Activated CD4-positive, alpha-beta memory T cell treated with anti-CD3 and anti-CD28 coated beads, Interleukin-2, amount 10 ng/mL, durations not matched to agents 7 days and 5 days (primary cell): Measurements from ENCODE around the gene IGFBP2. TPM values are rescaled to one million over a fixed set of nuclear protein-coding genes. Genes with fewer than 3 reads are reported as not detected.
A peak's percentile ranks its signal among the peaks of the same experiment; 100 is the strongest.

Source experiments
- CTCF ChIA-PET: fragments of 350-600 bp; sonication (Branson Sonifier 250); formaldehyde crosslinking; loops from one replicate; lab custom pipeline; 2021; ENCODE audit warnings: antibody characterized with exemption, inconsistent platforms; lab: Charles Lee
- POLR2A ChIA-PET: fragments of 350-600 bp; sonication (Branson Sonifier 250); formaldehyde crosslinking; loops from one replicate; lab custom pipeline; 2021; ENCODE audit warnings: antibody characterized with exemption; lab: Charles Lee
- DNase-seq: peaks from one replicate; pipeline ENCODE4 v3.0.0-alpha.2; 2020
- H3K27ac Mint-ChIP-seq: one replicate; pipeline ENCODE4 v1.8.0; 2021; ENCODE audit warnings: mild to moderate bottlenecking, mixed read lengths
- H3K27me3 Mint-ChIP-seq: one replicate; pipeline ENCODE4 v1.8.0; 2021; ENCODE audit warnings: mixed read lengths
- H3K36me3 Mint-ChIP-seq: one replicate; pipeline ENCODE4 v1.8.0; 2021; ENCODE audit warnings: low read depth, mixed read lengths
- H3K4me1 Mint-ChIP-seq: one replicate; pipeline ENCODE4 v1.8.0; 2021; ENCODE audit warnings: mixed read lengths
- H3K4me3 Mint-ChIP-seq: one replicate; pipeline ENCODE4 v1.8.0; 2021; ENCODE audit warnings: mild to moderate bottlenecking, mixed read lengths
- H3K9me3 Mint-ChIP-seq: one replicate; pipeline ENCODE4 v1.8.0; 2021; ENCODE audit warnings: mixed read lengths
- total RNA-seq, 2 experiments: library from RNA; stranded (reverse); gene quantifications; one replicate each; pipeline ENCODE4 v1.2.3, GENCODE V29; 2021

Gene IGFBP2
- total RNA-seq, 2 experiments from 2014 or later = 0.83 to 1.2 TPM

DNA sequence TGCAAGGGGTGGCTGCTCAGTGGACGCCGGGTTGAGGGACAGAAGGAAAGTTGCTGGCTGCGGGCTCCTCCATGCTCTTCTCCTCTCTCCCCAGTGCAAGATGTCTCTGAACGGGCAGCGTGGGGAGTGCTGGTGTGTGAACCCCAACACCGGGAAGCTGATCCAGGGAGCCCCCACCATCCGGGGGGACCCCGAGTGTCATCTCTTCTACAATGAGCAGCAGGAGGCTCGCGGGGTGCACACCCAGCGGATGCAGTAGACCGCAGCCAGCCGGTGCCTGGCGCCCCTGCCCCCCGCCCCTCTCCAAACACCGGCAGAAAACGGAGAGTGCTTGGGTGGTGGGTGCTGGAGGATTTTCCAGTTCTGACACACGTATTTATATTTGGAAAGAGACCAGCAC lies 30.6 kb downstream of the IGFBP2 start:
- CTCF ChIA-PET = interaction anchor here (1.0 to 2.8 kb wide), 2 partner anchors 22 to 145 kb away, joined by 5 to 26 read pairs; no protein-coding TSS in a partner anchor
- no peak for DNase-seq
- Mint-ChIP-seq H3K27me3 (peaks cover 3% of the 10 kb centered on the region), H3K36me3 (no peaks in the 10 kb centered on the region), H3K27ac (no peak overlapping the region), H3K4me1 (no peaks in the 10 kb centered on the region), H3K4me3 (no peak overlapping the region), H3K9me3 (no peaks in the 10 kb centered on the region)
- POLR2A ChIA-PET = no interaction called here

DNA sequence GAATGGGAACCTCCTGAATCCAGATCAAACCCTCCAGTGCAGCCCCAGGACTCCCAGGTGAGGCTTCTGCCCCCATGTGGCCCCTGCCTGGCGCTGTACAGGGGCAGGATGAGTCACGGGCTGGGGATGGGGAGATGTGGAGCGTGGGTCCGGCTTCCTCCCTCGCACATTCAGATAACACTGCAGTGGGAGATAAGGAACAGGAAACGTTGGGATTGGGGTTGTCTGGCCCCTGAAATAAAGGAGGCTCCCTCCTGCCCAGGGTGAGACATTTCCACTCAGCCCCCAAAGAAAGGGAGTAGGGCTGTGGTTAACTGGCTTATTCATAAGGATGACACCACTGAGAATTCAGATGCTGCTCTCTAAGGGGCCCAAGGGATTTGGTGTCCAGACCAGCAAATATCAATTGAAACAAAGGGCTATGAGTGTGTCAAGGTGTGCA lies 31.4 kb downstream of the IGFBP2 start:
- no peak overlapping the region for H3K4me3 Mint-ChIP-seq
- peaks cover 6% of the 10 kb centered on the region for H3K27me3 Mint-ChIP-seq
- DNase-seq = no peak
- H3K9me3 Mint-ChIP-seq = no peaks in the 10 kb centered on the region
- H3K36me3 Mint-ChIP-seq = no peaks in the 10 kb centered on the region
- H3K27ac Mint-ChIP-seq = no peak overlapping the region
- POLR2A ChIA-PET = no interaction called here
- CTCF ChIA-PET = interaction anchor here (2.8 to 6.7 kb wide), 2 partner anchors 146 kb away, joined by 26 to 99 read pairs; no protein-coding TSS in a partner anchor
- H3K4me1 Mint-ChIP-seq = no peaks in the 10 kb centered on the region

DNA sequence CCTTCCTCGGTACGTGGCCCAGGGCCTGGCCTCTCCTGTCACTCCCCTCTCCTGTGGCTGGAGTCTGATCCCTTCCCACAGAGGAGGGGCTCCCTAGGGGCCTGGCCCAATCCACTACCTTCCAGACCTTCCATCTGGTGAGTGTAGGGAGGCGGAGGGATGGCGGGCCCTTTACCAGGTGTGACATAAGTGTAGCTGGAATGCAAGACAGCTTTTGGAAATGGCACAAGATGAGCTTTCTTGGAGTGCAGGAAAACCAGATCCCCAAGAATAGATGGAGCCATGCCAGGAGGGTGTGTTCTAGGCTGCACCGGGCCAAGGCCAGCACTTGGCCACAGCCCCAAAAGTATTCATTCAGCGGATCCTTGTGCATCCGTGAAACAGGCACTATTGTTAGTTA lies 32.0 kb downstream of the IGFBP2 start:
- H3K27me3 Mint-ChIP-seq = peaks cover 7% of the 10 kb centered on the region
- DNase-seq = no peak
- H3K4me1 Mint-ChIP-seq = no peaks in the 10 kb centered on the region
- H3K9me3 Mint-ChIP-seq = no peaks in the 10 kb centered on the region
- ChIA-PET CTCF (interaction anchor here (0.5 to 6.7 kb wide), 3 partner anchors 146 to 845 kb away, joined by 3 to 99 read pairs (median 3); no protein-coding TSS in a partner anchor), POLR2A (no interaction called here)
- H3K36me3 Mint-ChIP-seq = no peaks in the 10 kb centered on the region
- H3K4me3 Mint-ChIP-seq = no peak overlapping the region
- no peak overlapping the region for H3K27ac Mint-ChIP-seq

DNA sequence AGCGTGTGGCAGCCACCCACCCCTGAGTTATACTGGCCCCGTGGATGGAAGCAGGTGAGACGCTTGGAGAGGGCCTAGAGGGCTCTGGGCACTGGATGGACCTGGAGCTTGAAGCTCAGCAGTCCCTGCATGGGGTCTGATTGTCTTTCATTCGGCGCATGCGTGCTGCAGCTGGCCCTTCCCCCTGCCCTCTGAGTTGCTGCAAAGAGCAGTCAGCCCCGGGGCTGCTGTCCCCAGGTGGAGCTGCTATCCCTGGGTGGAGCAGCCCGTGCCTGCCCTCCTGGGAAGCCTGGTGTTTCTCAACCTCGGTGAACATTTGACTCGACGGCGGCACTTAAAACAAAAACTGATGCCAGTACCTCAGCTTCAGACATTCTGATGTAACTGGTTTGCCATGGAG lies 32.5 kb downstream of the IGFBP2 start:
- H3K4me3 Mint-ChIP-seq = no peak overlapping the region

DNA sequence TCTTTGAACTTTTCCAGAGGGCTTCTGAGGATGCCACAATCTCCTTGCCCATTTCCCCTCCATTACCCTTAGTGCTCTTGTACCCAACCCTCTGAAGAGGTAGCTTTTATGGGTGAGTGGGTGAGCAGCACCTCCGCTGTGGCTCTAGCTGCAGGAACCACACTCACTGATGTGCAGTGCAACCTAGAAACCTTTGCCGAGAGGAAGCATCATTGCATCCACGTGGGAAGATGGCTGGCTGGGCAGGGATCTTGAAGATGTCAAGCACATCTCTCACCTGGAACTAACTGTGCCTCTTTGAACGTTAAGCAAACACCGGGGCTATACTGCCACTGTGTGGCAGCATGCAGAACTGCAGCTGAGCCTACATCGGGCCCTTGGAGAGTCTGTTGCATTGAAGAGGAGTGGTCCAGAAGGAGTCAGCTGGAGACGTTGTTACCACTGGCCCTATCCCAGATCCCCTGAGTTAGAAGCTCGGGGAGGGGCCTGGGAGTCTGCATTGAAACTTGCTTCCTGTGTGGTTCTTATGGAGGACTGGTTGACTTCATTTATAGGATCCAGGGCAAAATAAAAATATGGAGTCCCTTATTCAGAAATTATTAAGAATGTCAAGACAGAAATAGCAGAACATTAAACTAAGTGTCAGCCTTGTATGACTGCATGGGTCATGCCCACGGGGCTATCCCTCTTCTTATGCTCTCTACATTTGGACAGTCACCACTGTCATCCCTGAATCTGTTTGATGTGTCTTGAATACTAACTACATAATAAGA lies 33.4 kb downstream of the IGFBP2 start:
- peak; percentile 72 for DNase-seq
- ChIA-PET POLR2A (interaction anchor here (0.8 to 1.5 kb wide), 2 partner anchors 147 to 163 kb away, joined by 3 read pairs; no protein-coding TSS in a partner anchor), CTCF (interaction anchor here (0.6 to 6.7 kb wide), 14 partner anchors 12 to 634 kb away, joined by 3 to 99 read pairs (median 3); no protein-coding TSS in a partner anchor)
- Mint-ChIP-seq H3K27me3 (peaks cover 12% of the 10 kb centered on the region), H3K9me3 (no peaks in the 10 kb centered on the region), H3K4me1 (no peaks in the 10 kb centered on the region), H3K27ac (no peak overlapping the region), H3K36me3 (no peaks in the 10 kb centered on the region), H3K4me3 (no peak overlapping the region)

More for the DNA sequence above, 32.5 kb downstream of the IGFBP2 start:
- no peaks in the 10 kb centered on the region for H3K9me3 Mint-ChIP-seq
- H3K4me1 Mint-ChIP-seq = no peaks in the 10 kb centered on the region
- no peaks in the 10 kb centered on the region for H3K36me3 Mint-ChIP-seq
- no peak for DNase-seq
- POLR2A ChIA-PET = interaction anchor here (0.8 kb wide), 1 partner anchor 162 kb away, joined by 3 read pairs; no protein-coding TSS in a partner anchor
- H3K27ac Mint-ChIP-seq = no peak overlapping the region
- H3K27me3 Mint-ChIP-seq = peaks cover 7% of the 10 kb centered on the region
- CTCF ChIA-PET = interaction anchor here (0.5 to 6.7 kb wide), 5 partner anchors 11 to 845 kb away, joined by 3 to 99 read pairs (median 5); no protein-coding TSS in a partner anchor

DNA sequence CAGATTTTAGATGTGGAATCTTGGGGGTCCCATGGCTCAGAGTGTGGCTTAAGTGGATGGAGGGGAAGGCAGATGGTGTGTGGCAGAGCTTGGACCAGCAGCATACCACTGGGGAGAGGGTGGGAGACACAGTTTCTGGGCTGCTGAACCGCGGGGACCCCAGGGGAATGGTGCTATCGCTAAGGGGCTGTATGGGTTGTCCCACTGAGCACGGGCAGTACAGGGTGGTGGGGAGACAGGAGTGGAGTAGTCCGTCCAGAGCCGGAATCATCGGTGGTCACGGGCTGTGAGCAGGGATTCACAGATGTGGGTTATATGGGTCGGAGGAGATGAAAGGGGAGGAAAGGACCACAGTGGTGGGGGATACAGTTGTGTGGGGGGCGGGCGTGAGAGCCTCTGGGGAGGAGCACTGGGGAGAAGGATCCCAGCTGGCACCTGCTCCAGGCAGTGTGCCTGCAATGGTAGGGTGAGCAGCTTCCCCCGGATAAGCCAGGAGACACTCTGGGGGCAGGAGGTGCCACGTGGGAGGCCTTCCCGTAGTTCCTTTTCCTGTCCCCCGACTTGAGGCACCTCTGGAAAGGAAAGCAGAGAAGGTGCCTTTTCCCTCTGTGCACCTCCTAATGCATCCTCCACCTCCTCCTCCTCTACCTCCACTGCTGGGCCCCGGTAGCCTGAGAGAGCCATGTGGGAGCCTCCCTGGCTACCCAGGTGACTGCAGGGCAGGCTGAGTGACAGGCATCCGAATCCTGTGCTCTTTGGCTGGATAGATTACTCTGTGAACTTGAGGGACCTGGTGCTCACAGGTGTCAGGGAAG lies 37.3 kb downstream of the IGFBP2 start:
- no peak overlapping the region for H3K27ac Mint-ChIP-seq
- no peaks in the 10 kb centered on the region for H3K4me1 Mint-ChIP-seq
- H3K27me3 Mint-ChIP-seq = peaks cover 16% of the 10 kb centered on the region
- no peaks in the 10 kb centered on the region for H3K36me3 Mint-ChIP-seq
- no peaks in the 10 kb centered on the region for H3K9me3 Mint-ChIP-seq
- POLR2A ChIA-PET = no interaction called here
- CTCF ChIA-PET = interaction anchor here (6.7 kb wide), 1 partner anchor 152 kb away, joined by 99 read pairs; no protein-coding TSS in a partner anchor
- DNase-seq = no peak
- H3K4me3 Mint-ChIP-seq = no peak overlapping the region

DNA sequence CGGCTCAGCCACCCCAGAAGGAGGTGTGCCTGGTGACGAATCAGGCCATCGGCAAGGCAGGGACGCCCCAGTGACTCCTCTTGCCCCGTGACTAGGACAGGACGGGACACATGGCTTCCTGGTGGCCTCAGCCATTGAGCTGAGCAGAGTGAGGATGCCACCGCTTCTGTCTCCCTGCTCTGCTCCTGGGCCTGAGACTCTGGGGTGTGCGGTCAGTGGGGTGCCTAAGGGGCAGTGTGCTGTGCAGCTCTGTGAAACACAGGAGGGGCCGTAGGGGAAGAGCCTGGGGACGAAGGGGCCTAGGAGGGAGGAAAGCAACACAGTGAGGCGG lies 37.8 kb downstream of the IGFBP2 start:
- Mint-ChIP-seq H3K9me3 (no peaks in the 10 kb centered on the region), H3K27ac (no peak overlapping the region), H3K36me3 (no peaks in the 10 kb centered on the region), H3K27me3 (peaks cover 16% of the 10 kb centered on the region), H3K4me3 (no peak overlapping the region), H3K4me1 (no peaks in the 10 kb centered on the region)
- CTCF ChIA-PET = interaction anchor here (6.7 kb wide), 1 partner anchor 152 kb away, joined by 99 read pairs; no protein-coding TSS in a partner anchor
- DNase-seq = no peak
- POLR2A ChIA-PET = no interaction called here

DNA sequence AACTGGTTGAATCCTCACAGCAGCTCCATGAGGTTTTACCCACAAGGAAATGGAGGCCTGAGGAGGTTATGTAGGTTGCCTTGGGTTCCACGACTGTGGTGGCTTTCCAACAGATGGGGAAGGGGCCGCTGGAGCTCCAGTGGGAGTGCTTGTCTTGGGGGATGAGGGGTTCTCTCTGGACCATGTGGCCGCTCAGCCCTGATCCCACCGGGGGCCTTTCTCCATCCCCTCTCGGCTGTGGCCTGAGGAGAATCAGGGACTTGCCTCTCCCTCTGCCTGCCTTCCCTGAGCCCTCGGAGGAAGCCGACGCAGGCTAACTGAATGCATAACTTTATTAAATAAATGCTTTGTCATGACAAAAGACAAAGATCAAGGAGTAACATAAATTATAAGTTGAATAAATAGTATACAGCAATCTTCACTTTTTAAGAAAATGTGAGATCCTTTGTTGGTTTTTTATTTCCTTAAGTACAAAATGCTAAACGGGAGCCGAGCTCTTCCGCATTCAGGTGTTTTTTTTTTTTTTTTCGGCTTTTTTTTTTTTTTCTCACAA lies 38.6 kb downstream of the IGFBP2 start:
- Mint-ChIP-seq H3K9me3 (no peaks in the 10 kb centered on the region), H3K27ac (no peak overlapping the region), H3K27me3 (peaks cover 16% of the 10 kb centered on the region), H3K36me3 (no peaks in the 10 kb centered on the region), H3K4me1 (no peaks in the 10 kb centered on the region), H3K4me3 (no peak overlapping the region)
- POLR2A ChIA-PET = no interaction called here
- DNase-seq = no peak
- CTCF ChIA-PET = no interaction called here

DNA sequence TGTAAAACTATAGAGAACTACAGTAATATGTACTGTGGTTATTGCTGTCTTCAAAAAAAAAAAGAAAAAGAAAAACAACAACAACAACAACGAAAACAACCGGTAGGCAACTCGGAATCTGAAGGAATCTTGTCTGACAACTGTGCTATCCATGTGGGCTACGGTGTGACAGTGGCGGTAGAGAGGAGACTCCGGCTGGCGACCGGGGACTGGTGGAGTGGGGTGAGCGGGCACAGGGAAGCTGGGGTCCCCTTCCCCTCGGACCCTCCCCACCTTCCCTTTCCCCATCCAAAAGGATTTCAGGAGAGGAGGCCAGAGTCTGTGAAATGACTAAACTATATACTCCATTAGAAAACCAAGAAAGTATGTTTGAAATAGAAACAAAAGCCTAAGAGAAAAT lies 39.2 kb downstream of the IGFBP2 start:
- no peak overlapping the region for H3K4me3 Mint-ChIP-seq

DNA sequence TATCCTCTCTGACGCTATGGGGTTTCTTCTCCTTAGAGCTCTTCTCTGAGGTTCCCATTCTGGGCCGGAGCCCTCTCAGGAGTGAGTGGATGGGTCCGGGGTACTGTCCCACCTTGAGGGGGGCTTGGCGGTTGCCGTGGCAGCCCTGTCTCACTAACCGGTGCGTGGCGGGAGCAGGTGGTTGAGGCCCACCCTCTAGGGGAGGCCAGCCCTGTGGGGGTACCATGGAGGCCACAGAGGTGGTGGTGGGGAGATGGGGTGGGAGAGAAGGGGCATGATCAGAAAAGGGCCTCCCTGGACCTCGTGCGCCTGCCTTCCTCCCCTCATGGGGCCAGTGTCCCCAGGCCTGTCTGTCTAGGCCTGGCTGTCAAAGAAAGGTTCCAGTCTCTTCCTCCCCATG lies 39.8 kb downstream of the IGFBP2 start:
- no peak for DNase-seq

More for the DNA sequence above, 39.2 kb downstream of the IGFBP2 start:
- Mint-ChIP-seq H3K27me3 (peaks cover 16% of the 10 kb centered on the region), H3K4me1 (no peaks in the 10 kb centered on the region), H3K27ac (no peak overlapping the region), H3K36me3 (no peaks in the 10 kb centered on the region), H3K9me3 (no peaks in the 10 kb centered on the region)
- ChIA-PET POLR2A (no interaction called here), CTCF (no interaction called here)
- no peak for DNase-seq

DNA sequence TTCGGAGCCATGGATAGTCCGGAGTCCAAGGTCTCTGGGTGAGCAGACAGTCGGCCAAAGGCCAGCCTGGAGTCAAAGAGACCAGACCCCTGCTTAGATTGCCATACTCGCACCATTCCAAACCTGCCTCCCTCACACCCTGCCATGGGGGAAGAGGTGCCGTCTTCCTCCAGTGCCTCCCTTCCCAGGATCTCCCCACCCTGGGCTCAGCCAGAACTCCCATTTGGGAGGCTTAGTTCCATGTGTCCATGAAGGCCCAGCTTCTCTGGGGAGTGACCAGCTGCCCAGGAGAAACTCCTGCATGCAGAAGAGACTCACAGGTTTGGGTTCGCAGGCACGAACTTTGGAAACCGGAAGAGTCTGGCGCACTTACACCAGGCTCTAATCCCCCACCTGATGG lies 40.4 kb downstream of the IGFBP2 start:
- H3K4me3 Mint-ChIP-seq = no peak overlapping the region
- no peaks in the 10 kb centered on the region for H3K9me3 Mint-ChIP-seq
- no peak overlapping the region for H3K27ac Mint-ChIP-seq
- no peaks in the 10 kb centered on the region for H3K36me3 Mint-ChIP-seq
- peaks cover 13% of the 10 kb centered on the region for H3K27me3 Mint-ChIP-seq
- ChIA-PET POLR2A (no interaction called here), CTCF (no interaction called here)
- no peak for DNase-seq
- no peaks in the 10 kb centered on the region for H3K4me1 Mint-ChIP-seq

More for the DNA sequence above, 39.8 kb downstream of the IGFBP2 start:
- H3K4me3 Mint-ChIP-seq = no peak overlapping the region
- ChIA-PET POLR2A (no interaction called here), CTCF (no interaction called here)
- H3K36me3 Mint-ChIP-seq = no peaks in the 10 kb centered on the region
- no peaks in the 10 kb centered on the region for H3K9me3 Mint-ChIP-seq
- H3K27ac Mint-ChIP-seq = no peak overlapping the region
- H3K4me1 Mint-ChIP-seq = no peaks in the 10 kb centered on the region
- peaks cover 13% of the 10 kb centered on the region for H3K27me3 Mint-ChIP-seq

DNA sequence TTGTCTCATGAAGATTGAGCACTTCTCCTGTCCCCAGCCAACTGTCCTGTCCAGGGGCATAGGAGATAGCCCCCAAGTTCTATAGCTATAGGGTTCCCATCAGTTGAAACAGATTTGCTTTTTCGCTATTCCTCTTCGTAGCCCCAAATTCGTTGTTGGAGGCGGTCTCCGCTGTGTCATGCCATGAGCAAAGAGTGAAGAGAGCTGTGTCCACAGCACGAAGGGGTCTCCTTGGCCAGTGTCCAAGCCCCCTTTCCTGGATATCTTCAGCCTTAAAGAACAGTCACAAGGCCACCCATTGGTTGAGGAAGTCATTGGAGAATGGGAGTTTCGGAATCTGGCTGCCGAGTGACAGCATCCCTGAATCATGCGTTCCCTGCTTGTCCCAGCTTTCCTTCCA lies 41.2 kb downstream of the IGFBP2 start:
- Mint-ChIP-seq H3K4me3 (no peak overlapping the region), H3K27me3 (peaks cover 13% of the 10 kb centered on the region), H3K9me3 (no peaks in the 10 kb centered on the region), H3K27ac (no peak overlapping the region), H3K36me3 (no peaks in the 10 kb centered on the region), H3K4me1 (no peaks in the 10 kb centered on the region)
- ChIA-PET POLR2A (no interaction called here), CTCF (no interaction called here)
- DNase-seq = no peak

DNA sequence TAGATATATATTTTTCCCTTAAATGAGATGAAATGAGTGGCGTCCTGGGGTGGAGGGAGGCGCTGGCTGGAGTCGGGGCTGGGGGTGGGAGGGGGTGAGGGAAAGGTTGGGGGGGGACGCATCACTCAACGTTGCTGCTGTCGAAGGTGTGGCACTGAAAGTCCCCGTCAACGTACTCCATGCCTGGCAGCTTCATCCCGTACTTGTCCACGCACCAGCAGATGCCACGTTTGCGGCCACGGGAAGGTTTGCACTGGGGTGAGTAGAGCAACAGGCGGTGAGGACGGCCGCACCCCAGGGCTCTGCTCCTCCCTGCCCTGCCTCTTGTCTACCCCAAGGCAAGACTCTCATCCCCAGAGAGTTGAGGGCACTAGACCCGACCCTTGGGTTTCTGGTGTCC lies 43.4 kb downstream of the IGFBP2 start:
- Mint-ChIP-seq H3K4me3 (no peak overlapping the region), H3K27me3 (peaks cover 4% of the 10 kb centered on the region), H3K4me1 (no peaks in the 10 kb centered on the region), H3K9me3 (no peaks in the 10 kb centered on the region), H3K27ac (no peak overlapping the region), H3K36me3 (no peaks in the 10 kb centered on the region)
- ChIA-PET POLR2A (no interaction called here), CTCF (no interaction called here)
- DNase-seq = no peak
